ENCODE data around the gene CLDN16.

DNA sequence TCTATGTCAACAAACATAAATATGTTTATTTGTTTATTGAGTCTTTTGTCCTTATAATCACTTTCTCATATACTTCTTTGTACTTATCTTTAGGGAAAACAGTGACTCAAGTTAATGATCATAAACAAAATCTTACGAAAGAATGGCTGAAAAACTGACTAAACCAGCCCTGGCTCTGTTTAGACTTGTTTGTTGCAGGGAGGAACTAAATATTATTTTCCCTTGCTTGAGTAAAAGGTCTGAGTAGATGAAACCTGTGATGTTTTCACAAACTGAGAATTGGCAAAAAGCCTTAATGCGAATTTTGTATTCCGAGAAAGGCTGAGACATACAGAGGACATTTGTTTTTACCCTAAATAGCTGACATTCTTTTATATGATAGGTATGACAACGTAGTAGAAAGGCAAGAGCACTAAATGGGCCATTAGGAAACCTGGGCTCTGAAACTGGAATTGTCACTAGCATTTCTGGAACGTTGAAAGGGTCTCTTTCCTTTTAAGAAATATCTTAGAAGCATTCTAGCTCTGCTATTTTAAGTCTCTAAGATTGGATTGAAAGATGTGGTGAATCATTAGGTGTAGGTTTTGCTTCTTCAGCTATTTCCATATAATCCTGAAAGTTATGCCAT is 18.2 kb upstream of the CLDN16 start:
- TF ChIP-seq, protein P1, sequence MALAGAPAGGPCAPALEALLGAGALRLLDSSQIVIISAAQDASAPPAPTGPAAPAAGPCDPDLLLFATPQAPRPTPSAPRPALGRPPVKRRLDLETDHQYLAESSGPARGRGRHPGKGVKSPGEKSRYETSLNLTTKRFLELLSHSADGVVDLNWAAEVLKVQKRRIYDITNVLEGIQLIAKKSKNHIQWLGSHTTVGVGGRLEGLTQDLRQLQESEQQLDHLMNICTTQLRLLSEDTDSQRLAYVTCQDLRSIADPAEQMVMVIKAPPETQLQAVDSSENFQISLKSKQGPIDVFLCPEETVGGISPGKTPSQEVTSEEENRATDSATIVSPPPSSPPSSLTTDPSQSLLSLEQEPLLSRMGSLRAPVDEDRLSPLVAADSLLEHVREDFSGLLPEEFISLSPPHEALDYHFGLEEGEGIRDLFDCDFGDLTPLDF (CRISPR knock-in tag; IDR thresholded peaks at IDR 0.05), result no peak
- TF ChIP-seq ETV6 (CRISPR knock-in tag; IDR thresholded peaks at IDR 0.05) (no peak), NR1H2 (CRISPR knock-in tag; IDR thresholded peaks at IDR 0.05) (no peak), ZBTB21 (CRISPR knock-in tag; IDR thresholded peaks at IDR 0.05; ENCODE audit: borderline replicate concordance) (no peak), SP1 (CRISPR knock-in tag; conservative IDR thresholded peaks at IDR 0.05) (no peak), MYBL2 (CRISPR knock-in tag; IDR thresholded peaks at IDR 0.05) (no peak), SMAD3 (CRISPR knock-in tag; IDR thresholded peaks at IDR 0.05; ENCODE audit: borderline replicate concordance) (no peak)
- TF ChIP-seq, protein P2, sequence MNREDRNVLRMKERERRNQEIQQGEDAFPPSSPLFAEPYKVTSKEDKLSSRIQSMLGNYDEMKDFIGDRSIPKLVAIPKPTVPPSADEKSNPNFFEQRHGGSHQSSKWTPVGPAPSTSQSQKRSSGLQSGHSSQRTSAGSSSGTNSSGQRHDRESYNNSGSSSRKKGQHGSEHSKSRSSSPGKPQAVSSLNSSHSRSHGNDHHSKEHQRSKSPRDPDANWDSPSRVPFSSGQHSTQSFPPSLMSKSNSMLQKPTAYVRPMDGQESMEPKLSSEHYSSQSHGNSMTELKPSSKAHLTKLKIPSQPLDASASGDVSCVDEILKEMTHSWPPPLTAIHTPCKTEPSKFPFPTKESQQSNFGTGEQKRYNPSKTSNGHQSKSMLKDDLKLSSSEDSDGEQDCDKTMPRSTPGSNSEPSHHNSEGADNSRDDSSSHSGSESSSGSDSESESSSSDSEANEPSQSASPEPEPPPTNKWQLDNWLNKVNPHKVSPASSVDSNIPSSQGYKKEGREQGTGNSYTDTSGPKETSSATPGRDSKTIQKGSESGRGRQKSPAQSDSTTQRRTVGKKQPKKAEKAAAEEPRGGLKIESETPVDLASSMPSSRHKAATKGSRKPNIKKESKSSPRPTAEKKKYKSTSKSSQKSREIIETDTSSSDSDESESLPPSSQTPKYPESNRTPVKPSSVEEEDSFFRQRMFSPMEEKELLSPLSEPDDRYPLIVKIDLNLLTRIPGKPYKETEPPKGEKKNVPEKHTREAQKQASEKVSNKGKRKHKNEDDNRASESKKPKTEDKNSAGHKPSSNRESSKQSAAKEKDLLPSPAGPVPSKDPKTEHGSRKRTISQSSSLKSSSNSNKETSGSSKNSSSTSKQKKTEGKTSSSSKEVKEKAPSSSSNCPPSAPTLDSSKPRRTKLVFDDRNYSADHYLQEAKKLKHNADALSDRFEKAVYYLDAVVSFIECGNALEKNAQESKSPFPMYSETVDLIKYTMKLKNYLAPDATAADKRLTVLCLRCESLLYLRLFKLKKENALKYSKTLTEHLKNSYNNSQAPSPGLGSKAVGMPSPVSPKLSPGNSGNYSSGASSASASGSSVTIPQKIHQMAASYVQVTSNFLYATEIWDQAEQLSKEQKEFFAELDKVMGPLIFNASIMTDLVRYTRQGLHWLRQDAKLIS (CRISPR knock-in tag; IDR thresholded peaks at IDR 0.05; ENCODE audit: borderline replicate concordance), result no peak
- TF ChIP-seq, protein P3, sequence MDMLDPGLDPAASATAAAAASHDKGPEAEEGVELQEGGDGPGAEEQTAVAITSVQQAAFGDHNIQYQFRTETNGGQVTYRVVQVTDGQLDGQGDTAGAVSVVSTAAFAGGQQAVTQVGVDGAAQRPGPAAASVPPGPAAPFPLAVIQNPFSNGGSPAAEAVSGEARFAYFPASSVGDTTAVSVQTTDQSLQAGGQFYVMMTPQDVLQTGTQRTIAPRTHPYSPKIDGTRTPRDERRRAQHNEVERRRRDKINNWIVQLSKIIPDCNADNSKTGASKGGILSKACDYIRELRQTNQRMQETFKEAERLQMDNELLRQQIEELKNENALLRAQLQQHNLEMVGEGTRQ (CRISPR knock-in tag; IDR thresholded peaks at IDR 0.05), result no peak
- TF ChIP-seq, protein P4, sequence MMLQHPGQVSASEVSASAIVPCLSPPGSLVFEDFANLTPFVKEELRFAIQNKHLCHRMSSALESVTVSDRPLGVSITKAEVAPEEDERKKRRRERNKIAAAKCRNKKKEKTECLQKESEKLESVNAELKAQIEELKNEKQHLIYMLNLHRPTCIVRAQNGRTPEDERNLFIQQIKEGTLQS (CRISPR knock-in tag; conservative IDR thresholded peaks at IDR 0.05), result no peak
- TF ChIP-seq, protein P5, sequence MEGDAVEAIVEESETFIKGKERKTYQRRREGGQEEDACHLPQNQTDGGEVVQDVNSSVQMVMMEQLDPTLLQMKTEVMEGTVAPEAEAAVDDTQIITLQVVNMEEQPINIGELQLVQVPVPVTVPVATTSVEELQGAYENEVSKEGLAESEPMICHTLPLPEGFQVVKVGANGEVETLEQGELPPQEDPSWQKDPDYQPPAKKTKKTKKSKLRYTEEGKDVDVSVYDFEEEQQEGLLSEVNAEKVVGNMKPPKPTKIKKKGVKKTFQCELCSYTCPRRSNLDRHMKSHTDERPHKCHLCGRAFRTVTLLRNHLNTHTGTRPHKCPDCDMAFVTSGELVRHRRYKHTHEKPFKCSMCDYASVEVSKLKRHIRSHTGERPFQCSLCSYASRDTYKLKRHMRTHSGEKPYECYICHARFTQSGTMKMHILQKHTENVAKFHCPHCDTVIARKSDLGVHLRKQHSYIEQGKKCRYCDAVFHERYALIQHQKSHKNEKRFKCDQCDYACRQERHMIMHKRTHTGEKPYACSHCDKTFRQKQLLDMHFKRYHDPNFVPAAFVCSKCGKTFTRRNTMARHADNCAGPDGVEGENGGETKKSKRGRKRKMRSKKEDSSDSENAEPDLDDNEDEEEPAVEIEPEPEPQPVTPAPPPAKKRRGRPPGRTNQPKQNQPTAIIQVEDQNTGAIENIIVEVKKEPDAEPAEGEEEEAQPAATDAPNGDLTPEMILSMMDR (IDR thresholded peaks at IDR 0.05), result no peak

Measured in WTC11 (cell line).